CD4-positive, alpha-beta T cell treated with Interferon alpha-2 for 1 hour (primary cell): ENCODE measurements around the gene KIFC3.
"Not testable (repeated sequence)": the region's sequence is repeated elsewhere in the genome, so short reads cannot be mapped to it uniquely, and the experiment has no call there.

Source experiments
- DNase-seq, 2 donors: peaks; one replicate each; pipeline ENCODE4 v3.0.0-alpha.2; 2020 to 2022

The KIFC3 gene

DNA sequence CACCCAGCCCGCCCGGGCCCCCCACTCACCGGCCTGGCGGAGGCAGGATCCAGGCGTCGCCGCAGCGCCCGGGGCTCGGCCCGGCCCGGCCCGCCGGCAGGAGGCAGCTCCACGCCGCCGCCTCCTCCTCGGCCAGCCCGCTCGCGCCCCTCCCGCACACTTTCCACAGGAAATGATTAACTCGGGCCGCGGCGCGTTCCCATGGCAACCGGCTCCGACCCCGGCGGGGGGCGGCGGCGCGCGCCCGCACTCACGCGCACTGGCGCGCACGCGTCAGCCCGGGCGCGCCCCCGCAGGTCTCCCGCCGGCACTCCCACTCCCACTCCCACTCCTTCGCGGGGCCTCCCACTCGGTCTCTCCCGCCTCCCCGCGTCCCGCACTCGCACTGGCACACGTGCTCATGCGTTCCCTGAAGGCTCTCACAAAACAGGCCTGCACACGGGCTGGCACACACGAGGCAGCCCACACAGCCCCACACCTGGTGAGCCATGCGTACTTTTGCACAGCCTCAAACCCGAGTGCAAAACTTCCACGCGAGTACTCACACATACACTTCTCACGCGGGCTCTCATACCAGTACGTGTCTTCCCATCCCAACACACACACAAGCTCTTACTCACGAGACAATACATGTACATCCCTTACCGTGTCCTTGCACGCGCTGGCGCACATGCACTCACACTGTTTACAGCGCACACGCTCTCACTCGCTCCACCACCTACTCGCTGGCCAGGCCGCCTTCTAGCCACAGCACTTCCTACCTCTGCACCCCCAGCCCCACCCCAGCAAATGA is at the start of gene KIFC3:
TSS of gene KIFC3 (minus strand) at position 151 of the 793 bp plus-strand sequence. CDS start 4,248 bp downstream, outside the sequence.
- DNase-seq: peak; percentile 71 to 75

DNA sequence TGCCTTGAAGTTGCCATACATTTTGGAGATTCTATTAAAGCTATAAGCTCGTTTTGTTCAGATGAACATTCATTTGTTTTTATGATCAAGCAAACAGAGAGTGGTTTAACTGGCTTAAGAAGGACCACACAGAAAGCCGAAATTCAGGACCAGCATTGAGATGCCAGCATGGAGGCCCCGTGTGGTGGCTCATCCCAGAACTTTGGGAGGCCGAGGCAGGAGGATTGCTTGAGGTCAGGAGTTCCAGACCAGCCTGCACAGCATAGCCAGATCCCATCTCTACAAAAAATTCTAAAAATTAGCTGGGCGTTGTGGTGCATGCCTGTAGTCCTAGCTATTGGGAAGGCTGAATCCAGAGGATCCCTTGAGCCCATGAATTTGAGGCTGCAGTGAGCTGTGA is 45.9 kb upstream of the KIFC3 start:
- no peak for DNase-seq

- not testable (repeated sequence) for DNase-seq
Observed at GRCh38 chr16:57846931-57847330, 44.6 kb upstream of the KIFC3 start.

DNA sequence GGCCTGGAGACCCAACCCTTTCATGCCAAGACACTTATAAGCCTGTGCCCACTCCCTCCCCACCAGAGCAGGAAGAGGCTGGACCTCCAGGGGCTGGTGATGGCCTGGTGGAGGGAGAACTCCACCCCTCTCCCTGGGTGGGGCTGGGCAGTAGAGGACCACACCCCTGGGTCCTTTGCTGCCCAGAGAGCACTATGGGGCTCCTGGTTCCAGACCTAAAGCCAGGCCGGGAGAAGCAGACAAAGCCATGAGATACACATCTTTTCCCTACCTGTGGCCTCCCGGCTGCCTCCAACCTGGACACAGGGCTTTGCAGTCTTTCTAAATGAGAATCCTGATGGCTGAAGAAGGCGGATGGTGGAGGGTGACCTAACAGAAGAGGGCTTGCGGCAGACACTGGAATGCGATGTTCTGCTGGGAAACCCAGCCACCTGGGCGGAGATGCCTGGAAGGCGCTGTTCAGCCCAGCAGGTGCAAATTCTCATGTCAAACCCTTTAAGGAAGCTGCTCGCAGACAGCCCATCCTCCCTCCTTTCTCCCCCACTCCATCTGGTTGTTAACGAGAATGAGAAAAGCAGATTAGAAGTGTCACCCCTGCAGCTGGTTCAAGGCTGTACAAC is 43.9 kb upstream of the KIFC3 start:
- DNase-seq: no peak

- DNase-seq: no peak
Observed at GRCh38 chr16:57845115-57845514, 42.8 kb upstream of the KIFC3 start.

DNA sequence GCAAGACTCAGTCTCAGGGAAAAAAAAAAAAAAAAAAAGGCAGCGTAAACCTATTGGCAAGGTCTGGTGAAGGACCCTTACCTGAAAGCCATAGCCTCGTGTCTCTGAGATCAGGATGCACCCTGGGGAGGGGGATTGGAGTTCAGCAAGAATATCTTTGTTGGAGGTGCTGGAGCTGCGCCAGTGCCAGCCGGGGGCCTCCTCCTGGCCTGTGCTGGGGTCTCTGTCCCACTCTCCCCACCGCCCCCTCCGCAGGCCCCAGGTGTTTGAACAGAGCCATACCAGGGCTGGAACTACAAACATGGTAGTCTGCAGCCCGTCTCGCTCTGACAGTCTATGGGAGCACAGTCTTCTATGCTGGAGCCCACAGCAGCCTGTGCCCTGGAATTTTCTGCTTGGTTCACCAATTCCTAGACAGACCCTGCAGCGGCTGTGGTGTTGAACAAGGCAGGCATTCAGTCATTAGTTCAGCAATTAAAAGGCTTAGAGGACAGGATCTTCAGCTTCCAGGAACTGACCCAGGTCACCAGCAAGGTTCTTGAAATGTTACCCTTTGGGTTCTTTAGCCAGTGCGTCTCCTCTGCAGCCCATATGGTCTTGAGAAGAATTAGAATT is 42.2 kb upstream of the KIFC3 start:
- DNase-seq: no peak

GRCh38 chr16:57843400-57843799 is 41.1 kb upstream of the KIFC3 start:
- DNase-seq: no peak

DNA sequence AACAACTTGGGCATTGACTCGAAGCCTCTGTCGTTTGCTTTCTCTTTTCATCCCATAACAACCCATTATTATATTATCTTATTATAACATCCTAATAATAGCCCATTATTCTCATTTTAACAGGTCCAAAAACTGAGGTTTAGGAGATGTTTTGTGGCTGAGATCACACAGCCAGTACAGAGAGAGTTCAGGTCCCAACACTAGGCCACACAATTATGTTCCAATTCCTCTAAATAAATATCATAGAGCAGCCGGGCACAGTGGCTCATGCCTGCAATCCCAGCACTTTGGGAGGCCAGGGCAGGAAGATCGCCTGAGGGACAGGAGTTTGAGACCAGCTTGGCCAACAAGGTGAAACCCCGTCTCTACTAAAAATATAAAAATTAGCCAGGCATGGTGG is 40.3 kb upstream of the KIFC3 start:
- no peak for DNase-seq

- DNase-seq: no peak
Observed at GRCh38 chr16:57840833-57841232, 38.5 kb upstream of the KIFC3 start.

- no peak for DNase-seq
Observed at GRCh38 chr16:57838161-57838560, 35.9 kb upstream of the KIFC3 start.

GRCh38 chr16:57837305-57838125 is 35.2 kb upstream of the KIFC3 start:
- no peak for DNase-seq

- not testable (repeated sequence) for DNase-seq
Observed at GRCh38 chr16:57835439-57835838, 33.1 kb upstream of the KIFC3 start.

DNA sequence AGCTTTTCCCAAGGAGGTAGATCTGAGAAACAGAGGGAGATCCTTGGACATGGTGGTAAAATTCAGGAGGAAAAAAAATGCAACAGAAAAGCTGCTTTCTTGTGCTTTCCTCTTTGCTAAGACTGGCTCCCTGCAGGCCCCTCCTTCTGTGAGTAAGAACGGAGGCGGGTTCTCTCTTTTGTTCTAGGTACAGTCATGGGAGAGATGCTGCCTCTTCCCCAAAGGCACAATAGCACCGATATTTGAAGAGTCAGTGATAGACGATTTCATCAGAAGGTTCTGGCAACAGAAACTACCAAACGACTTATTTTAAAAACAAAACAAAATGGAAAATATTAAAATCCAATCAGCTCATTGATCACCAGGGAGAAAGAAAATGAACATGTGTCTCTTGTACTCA is 32.6 kb upstream of the KIFC3 start:
- no peak for DNase-seq

- DNase-seq: no peak
Observed at GRCh38 chr16:57830890-57831484, 28.7 kb upstream of the KIFC3 start.

DNA sequence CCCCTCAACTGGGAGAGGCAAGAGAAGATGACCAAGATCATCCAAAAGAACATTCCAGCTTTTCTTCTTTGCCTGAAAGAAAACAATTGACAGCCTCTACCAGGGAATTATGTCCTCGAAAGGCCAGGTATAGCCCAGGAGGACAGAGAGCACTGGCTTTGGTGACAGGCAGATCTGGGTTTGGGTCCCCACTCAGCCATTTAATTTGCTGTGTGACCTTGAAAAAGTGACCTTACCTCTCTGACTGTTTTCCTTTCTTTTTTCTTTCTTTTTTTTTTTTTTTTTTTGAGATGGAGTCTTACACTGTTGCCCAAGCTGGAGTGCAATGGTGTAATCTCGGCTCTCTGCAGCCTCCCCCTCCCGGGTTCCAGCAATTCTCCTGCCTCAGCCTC is 27.7 kb upstream of the KIFC3 start:
- DNase-seq: no peak

DNA sequence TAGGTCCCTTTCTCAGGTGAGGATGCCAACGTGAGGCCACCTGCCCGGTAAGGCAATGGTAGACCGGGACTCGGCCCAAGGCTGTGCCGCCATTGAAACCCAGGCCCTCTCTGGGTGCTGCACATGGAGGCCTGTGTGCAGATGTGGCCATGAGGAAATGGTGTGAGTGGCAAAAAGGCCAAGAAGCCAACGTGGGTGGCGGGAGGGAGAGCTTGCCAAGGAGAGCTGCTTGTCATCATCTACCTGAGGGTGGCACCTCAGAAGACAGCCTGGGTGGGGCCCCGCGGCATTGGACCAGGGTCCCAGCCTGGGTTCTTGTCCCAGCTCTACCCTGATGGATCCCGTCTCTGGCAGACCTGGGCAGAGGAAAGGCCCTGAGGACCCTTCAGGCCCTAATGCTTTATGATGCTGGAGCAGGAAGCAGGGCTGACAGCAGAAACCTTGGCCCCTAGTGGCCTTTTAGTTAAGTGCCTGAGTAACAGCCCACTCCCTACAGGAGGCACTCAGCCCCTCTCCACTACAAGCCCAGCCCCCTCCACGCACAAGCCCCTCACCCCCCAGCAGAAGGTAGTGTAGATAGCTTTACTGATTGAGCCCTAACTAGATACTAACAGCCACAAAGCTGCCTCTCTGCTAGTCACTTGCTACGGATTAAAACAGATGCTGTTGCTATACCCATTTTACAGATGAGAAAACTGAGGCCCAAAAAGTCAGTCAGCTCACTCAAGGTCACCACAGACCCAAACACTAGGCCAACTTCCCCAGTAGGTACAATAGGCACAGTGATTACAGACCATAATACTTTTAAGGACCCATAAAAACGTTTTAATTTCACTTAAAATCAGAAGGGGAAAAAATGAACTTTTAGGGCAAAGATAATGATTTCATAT is 26.2 kb upstream of the KIFC3 start:
- no peak for DNase-seq

- DNase-seq: no peak
Observed at GRCh38 chr16:57826706-57827625, 24.7 kb upstream of the KIFC3 start.

DNA sequence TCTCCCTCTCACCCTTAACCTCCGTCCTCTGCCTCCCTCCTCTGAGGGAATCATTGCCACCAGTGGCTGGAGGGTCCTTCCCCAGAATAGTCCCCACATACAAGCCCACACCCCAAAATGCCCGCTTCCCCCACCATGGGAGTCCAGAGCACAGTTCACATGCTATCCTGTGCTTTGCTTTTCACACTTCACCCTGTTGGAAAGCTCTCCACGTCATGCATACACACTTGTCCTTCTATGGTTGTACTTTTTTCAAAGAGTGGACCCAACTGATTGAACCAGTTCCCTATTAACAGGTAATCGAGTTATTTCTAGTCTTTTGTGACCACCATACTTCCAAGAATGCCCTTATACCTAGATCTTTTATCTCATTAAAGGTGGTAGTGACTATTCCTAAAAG is 23.8 kb upstream of the KIFC3 start:
- DNase-seq: no peak

DNA sequence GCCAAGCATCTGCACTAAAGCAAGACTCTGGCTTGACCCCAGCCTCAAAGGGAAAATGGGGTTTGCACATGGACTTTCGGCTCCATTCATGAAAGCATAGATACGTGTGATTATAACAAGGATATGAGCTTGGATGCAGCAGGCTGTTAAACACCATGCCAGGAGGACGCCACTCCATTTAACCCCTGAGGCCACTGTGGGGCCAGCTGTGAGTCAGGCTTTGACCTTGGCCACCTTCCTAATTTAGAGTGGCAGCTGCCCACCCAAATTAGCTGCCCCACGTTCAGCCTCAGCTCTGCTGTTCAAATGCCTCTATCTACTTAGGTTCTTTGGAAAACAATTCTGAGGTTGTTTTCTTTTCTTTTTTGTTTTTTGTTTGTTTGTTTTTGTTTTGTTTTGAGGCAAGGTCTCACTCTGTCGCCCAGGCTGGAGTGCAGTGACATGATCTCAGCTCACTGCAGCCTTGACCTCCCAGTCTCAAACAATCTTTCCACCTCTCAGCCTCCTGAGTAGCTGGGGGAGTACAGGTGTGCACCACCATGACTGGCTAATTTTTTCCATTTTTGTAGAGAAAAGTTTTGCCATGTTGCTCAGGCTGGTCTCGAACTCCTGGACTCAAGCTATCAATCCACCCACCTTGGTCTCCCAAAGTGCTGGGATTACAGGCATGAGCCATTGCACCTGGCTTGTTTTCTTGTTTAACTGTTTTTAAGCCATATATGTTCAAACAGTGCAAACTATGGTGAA is 23.2 kb upstream of the KIFC3 start:
- DNase-seq: no peak

DNA sequence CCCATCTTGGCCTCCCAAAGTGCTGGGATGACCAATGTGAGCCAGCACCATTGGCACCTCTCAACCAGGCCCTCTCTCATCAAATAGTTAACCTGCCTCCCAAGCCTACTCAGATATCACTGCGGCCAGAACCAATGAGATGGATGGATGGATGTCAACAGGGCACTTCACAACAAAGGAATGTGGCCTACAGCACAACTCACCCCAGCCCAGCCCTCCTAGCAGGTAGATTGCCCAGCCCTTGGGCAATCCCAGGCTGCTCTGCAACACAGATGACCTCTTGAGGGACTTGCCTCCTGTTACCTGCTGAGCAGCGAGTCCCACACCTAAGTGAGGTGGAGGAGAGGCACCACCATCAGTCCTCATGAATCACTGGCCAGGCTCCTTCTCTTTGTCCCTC is 22.6 kb upstream of the KIFC3 start:
- no peak for DNase-seq
